Retinal pigment epithelial cell (primary cell): Measurements from ENCODE around the gene LYZL2.
"Not testable (repeated sequence)": the region's sequence is repeated elsewhere in the genome, so short reads cannot be mapped to it uniquely, and the experiment has no call there.

ENCODE experiments used
- DNase-seq: peaks from one replicate; pipeline ENCODE4 v3.0.0-alpha.2; 2010; ENCODE audit warnings: low read depth
- H3K4me3 ChIP-seq: 2 replicates; pipeline ENCODE4 v1.5.1; 2011; ENCODE audit warnings: mild to moderate bottlenecking, low read length, control low read depth, moderate library complexity
- CTCF ChIP-seq: conservative IDR thresholded peaks from 2 replicates; pipeline ENCODE4 v1.5.1; 2011; ENCODE audit warnings: low read depth, low read length, control low read depth, inconsistent platforms

The LYZL2 gene

GRCh38 chr10:30639946-30640786 lies 10.6 kb upstream of the LYZL2 start:
- peak; percentile 94 for TF ChIP-seq CTCF
- H3K4me3 ChIP-seq: no peak overlapping the region
- peak; percentile 13 for DNase-seq

DNA sequence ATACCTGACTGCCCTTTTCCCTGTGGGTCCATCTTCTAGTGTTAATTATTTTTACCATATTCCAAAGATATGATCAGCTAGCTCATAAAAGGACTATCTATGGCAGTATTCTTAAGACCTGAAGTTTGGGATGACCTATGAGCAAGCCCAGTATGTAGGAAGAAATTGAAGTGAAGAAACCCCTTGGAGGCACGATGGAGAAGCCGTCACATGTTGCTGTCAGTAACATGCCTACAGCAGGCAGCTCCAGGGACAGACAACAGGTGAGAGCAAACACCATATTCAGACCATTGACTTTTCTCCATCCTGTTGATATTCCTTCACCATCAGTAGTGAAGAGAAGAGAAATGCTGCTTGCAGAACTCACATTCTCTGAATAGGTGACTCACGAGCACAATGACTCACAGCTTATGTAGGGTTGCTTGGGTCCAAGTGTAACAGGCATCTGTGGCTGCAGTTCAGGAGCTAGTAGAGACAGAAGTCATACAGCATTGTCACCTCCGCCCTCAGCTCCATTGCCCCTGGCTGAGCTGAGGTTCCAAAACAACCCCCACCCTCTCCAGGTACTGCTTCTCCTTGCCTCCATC lies 8.4 kb upstream of the LYZL2 start:
- no peak overlapping the region for H3K4me3 ChIP-seq
- peak; percentile 83 for DNase-seq
- TF ChIP-seq CTCF: no peak

- TF ChIP-seq CTCF: no peak
- DNase-seq: no peak
- no peak overlapping the region for H3K4me3 ChIP-seq
Observed at GRCh38 chr10:30631188-30631587, 1.6 kb upstream of the LYZL2 start.

- DNase-seq: no peak
- no peak for TF ChIP-seq CTCF
- no peak overlapping the region for H3K4me3 ChIP-seq
Observed at GRCh38 chr10:30630571-30630970, 1.0 kb upstream of the LYZL2 start.

- H3K4me3 ChIP-seq, DNase-seq: not testable (repeated sequence)
Observed at GRCh38 chr10:30628576-30628975, 977 bp downstream of the LYZL2 start.

DNA sequence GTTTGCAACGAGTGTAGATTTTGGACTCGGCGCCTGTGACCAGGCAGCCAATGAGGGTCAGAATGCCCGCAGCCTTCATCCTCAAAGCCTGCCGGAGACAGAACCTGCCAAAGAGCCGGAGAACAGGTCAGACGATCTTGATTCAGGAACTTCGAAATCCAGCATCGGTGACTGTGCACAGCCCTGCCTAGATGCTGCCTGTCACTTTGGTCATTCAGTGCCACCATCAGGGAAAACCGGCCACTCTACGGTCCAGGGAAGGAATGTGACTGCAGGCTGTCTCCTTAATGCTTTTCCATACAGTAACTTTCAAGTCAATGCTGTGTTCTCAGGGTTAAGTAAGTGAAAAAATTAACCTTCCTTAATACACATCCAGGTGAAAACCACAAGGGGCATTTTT lies 2.7 kb downstream of the LYZL2 start:
- DNase-seq, H3K4me3 ChIP-seq: not testable (repeated sequence)

DNA sequence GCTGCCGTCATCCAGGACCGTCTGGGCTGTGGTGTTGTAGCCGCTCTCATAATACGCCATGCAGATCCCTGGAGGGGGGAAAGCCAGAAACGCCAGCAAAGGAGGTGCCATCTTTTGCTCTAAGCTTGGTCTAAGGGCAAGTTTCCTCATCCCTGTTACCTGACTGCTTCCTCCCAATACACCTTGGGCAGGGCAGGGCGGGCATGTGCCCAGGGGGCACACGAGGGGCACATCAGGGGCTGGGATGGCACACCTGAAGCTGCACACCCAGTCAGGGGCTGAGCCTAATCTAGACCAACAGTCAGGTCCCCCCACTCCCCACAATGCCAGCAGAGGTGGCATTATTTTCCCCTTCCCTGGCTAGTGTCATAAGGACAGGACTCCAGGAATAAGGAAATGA lies 3.4 kb downstream of the LYZL2 start:
- H3K4me3 ChIP-seq, DNase-seq: not testable (repeated sequence)

DNA sequence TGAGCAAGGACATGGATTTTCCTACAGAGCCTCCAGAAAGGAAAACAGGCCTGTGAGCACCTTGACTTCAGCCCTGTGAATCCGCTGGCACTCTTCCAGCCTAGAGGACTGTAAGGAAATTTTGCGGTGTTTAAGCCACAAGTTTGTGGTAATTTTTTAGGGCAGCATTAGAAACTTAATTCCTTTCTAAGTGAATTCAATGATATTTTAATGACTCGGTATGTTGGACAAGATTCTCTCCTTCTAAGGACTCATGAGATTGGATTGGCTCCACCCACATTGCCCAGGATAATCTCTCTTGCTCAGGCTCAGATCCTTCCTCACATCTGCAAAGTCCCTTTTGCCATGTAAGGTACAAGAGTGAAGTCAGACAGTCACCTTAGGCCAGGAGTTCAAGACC lies 4.5 kb downstream of the LYZL2 start:
- no peak overlapping the region for H3K4me3 ChIP-seq
- no peak for DNase-seq
- TF ChIP-seq CTCF: no peak
